Sigmoid colon (tissue), 4 donors: ENCODE results near the gene TMEM127.

Experiments
- CTCF ChIP-seq, 4 experiments: fragments of 450-650 bp in 3 of 4; fragments of 200-600 bp in 1 of 4; IDR thresholded peaks; one replicate each; pipeline ENCODE4 v1.5.1; 2016 to 2019; ENCODE audit warnings: antibody characterized with exemption in 4 of 4, mild to moderate bottlenecking in 3 of 4, moderate library complexity in 2 of 4
- POLR2AphosphoS5 ChIP-seq, 4 donors: sonication (generic); formaldehyde crosslinking; IDR thresholded peaks; one replicate each; pipeline ENCODE4 v1.6.1; 2017; ENCODE audit warnings: antibody characterized with exemption in 4 of 4

- TF ChIP-seq CTCF (IDR thresholded peaks at IDR 0.05): no peak
- no peak for TF ChIP-seq POLR2AphosphoS5 (IDR thresholded peaks at IDR 0.05)
These were observed 15.6 kb downstream of the TMEM127 start for GRCh38 chr2:96250188-96250587.
